Islet precursor cell (in vitro differentiated cells): Measurements from ENCODE around the gene CCDC158.
"Not testable (repeated sequence)": the region's sequence is repeated elsewhere in the genome, so short reads cannot be mapped to it uniquely, and the experiment has no call there.

Experiments used
- DNase-seq: peaks from one replicate; pipeline ENCODE4 v3.0.0-alpha.2; 2018

The CCDC158 gene

DNA sequence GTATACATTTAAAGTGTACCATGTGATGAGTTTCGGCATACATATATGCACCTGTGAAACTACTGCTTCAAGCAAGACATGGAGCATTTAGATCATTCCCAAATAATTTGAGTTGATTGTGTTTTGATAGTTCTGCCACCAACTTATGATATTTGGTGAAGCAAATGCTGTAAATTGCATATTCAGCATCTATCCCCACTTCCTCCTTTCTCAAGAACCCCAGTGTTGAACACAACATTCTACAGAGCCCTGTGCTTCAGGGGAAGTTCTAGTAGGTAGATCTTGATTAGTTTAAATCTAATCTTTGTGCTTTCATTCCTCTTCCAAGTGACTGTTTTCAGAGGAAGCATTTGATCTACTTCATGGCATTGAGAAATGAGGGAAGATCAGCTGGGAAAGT is 8.7 kb upstream of the CCDC158 start:
- no peak for DNase-seq

DNA sequence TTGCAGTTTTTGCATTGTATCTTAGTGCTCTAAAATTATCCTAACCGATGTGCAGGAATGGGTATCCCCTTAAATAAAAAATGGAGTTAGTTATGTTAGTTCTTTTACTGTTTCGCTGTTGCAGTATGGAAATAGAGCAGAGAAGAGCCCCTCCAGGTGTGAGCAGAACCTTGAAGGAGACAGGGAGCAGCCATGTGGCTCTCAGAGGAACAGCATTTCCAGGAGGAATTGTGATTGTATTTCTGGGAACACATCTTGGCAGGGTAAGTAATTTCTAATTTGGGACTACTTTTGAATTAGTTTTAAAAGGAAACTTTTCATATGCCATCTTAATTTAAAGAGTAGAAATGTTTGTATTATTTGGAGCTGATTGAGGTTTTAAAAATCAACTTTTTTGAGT is 5.3 kb upstream of the CCDC158 start:
- no peak for DNase-seq

DNA sequence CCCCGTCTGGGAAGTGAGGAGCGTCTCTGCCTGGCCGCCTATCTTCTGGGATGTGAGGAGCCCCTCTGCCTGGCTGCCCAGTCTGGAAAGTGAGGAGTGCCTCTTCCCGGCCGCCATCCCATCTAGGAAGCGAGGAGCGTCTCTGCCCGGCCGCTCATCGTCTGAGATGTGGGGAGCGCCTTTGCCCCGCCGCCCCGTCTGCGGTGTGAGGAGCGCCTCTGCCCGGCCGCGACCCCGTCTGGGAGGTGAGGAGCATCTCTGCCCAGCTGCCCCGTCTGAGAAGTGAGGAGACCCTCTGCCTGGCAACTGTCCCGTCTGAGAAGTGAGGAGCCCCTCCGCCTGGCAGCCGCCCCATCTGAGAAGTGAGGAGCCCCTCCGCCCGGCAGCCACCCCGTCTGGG is 2.2 kb upstream of the CCDC158 start:
- not testable (repeated sequence) for DNase-seq

DNA sequence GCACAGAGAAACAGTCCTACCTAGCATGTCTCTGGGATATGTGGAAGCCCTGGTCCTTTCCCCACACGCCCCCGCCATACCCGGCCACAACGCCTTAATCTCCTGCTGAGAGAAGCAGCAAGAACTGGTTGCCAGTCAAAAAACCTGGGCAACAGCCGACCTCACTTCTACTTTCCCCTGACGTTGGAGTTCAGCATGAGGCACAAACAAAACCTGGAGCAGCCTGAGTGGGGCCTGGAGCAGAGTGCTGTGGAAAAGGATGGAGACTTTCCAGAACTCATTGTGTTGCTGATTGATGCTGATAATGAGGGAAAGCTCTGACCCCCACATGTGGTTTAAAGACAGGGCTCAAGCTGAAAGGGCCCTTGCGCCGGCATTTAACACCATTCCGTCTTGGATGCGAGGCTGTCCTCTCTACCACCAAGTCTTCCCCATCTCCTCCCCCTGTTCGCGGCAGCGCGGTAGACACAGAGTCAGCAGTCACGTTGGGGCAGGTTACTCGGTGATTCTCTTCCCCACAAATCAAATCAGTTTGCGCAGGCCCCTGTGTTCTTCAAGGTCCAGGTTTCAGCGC is 666 bp downstream of the CCDC158 start:
- DNase-seq = no peak

DNA sequence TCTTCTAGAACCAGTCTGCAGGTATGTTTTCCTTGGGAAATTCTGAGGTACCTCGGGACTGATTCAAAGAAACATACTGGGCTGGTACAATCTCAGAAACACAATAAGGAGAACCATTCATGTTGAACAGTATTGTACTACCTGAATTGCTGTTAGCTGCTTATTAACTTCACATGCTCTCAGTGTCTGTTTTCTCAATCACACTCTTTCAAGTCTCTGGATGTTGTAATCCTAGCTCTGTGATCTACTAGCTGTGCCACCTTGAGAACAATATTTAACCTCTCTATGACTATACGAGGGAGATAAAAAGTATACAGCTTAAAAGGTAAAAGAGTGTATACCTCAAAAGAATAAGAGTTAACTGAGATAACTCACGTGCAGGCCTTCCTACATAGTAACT is 10.3 kb downstream of the CCDC158 start:
- no peak for DNase-seq

DNA sequence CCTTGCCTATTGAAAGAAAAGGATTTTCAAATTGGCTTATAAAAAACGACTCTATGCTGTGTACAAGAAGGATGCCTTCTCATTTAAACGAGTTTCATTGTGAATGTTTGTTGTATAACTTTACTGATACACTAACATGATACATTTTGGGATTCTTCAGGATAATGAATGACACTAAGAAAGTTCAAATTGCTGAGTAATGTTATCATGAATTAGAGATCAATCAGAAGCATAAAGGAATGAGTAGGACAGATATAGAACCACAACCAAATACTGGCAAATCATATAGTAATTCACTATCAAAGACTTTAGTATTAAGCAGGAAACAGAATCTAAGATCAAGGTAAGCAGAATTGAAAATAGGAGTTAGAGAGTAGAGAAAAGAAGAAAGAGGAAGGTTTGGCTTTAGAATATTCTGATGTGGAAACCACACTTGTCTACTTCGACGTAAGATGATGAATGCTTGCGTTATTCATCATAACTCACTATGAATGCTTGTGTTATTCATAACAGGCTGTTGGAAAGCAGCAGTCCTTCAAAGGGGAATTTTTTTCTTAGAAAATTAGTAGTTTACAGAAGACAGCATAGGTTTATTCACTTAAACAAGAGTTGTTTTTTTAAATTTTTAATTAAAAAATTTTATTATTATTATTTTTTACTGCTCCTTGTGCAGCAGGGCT is 13.4 kb downstream of the CCDC158 start:
- no peak for DNase-seq

DNA sequence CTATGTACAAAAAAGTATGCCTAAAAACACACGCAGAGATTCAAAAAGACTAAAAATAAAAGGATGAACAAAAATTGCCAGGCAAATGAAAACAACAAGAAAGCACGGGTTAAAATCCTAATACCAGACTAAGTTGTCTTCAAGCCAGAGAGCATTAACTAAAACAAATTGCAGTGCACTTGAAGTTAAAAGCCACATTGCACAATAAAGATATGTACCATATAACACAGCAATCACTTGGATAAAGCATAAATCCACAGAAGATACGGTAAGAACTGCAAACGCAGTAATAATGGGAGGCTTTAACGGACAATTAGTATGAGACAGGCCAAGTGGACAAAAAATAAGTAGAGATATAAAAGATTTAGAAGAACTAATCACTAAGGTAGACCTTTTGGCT is 14.9 kb downstream of the CCDC158 start:
- DNase-seq = no peak

DNA sequence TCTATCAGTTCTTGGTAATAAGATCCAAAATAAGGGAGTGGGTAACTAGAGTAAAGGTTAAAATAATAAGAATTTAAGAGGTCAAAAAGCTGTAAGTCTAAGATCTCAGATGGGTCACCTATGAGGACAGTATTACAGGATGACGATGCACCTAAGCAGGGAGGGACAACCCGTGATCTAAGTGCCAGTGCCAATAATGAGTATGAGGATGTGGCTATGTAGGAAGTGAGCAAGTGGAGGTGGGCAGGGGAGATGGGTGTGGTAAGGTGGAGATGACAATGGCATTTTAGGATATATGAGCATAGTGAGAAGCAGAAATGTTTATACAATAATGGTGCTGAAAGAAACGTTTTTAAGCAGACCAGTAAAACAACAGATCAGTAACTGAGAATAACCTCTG is 19.3 kb downstream of the CCDC158 start:
- no peak for DNase-seq

DNA sequence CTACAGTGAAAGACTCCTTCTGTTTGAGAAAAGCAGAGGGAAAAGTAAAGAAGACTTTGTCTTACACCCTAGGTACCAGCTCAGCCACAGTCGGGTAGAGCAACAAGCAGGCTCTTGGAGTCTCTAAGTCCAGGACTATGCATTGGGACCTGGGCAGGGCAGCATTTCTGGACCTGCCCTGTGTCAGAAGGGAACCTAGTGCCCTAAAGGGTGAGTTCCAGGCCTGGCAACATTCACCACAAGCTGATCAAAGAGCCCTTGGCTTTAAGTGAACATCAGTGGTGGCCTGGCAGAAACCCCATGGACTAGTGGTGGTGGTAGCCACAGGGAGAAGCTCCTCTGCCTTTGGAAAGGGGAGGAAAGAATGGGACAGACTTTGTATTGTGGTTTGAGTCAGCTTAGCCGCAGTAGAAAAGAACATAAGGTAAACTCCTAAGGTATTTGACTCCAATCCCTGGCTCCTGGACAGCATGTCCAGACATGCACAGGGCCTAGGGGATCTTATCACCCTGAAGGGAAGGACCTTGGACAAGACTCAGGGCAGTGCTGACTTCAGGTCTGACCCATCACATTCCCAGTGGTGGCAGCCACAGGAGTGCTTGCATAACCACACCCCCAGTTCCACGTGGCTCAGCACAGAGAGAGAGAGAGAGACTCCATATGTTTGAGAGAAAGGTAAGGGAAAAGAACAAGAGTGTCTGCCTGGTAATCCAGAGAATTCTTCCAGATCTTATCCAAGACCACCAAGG is 32.6 kb downstream of the CCDC158 start:
- DNase-seq = peak; percentile 78

DNA sequence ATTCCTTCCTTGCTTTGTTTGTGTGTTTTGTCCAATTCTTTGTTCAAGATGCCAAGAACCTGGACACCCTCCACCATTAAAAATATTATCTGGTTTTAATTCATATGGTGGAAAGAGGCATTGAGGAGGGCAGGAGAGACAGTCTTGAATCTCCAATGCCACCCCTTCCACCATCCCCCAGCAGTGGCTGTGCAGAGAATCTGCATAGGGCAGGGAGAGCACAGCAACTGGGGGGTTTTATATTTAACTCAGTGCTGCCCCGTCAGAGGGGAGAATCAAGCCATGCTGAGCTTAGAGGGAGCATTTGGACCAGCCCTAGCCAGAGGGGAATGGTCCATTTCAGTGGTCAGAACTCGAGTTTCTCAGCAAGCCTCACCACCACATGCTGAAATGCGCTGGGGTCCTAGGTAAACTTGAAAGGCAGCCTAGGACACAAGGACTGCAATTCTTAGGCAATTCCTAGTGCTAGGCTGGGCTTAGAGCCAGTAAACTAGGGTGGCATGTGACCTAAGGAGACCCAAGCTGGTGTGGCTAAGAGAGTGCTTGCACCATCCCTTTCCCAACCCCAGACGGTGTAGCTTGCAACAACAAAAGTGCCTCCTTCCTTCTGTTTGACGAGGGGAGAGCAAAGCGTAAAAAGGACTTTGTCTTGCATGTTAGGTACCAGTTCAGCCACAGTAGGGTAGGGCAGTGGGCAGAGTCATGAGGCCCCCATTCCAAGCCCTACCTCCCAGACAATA is 34.2 kb downstream of the CCDC158 start:
- no peak for DNase-seq

DNA sequence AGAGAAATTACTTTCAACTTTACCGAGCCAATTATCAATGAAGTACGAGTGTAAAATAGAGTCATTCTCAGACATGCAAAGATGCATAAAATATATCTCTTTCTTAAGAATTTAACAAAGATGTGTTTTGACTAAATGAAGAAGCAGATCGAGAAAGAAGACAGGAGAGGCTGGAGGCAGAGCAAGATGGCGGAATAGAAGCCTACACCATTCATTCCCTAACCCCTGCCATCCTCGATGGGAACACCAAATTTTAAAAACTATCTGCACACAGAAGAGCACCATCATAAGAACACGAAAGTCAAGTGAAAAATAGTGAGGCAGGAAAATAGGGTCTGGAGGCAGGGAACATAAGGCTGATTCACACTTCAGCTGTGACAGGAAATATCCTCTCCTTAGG is 35.0 kb downstream of the CCDC158 start:
- no peak for DNase-seq

DNA sequence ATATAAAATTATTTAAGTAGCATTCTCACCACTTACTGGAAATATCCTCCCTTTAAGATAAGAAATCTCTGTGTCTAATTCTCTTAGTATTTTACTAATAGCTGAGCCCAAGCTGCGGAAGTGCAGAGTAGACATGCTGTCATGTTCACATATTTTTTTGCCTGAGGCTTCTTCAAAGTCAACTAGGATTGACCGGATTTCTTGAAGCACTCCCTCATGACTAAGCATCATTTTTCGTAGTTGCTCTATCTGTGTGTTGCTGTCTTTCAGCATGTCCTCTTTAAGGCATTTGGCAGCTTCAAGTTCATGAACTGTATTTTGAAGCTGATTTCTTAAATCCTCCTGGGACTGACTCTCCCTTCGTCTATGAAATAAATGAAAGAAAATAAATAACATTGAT is 36.9 kb downstream of the CCDC158 start:
- DNase-seq = no peak

DNA sequence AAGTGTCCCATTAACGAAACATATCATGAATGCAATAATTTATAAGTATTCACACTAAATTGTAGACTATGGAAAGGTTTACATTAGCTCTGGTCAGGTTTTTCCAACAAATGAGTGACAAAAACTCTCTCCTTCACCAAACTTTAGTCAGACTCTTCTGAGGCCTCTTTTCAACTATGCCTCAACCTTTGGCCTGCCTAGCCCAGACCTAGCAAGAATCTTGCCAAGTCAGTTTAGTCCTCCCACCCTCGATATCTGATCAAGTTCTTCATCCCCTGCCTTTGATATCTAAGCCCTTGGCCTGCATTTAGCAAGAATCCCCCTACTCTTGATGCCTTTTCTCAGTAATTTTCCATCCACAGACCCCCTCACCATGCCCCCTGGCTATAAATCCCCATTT is 37.9 kb downstream of the CCDC158 start:
- DNase-seq = no peak

DNA sequence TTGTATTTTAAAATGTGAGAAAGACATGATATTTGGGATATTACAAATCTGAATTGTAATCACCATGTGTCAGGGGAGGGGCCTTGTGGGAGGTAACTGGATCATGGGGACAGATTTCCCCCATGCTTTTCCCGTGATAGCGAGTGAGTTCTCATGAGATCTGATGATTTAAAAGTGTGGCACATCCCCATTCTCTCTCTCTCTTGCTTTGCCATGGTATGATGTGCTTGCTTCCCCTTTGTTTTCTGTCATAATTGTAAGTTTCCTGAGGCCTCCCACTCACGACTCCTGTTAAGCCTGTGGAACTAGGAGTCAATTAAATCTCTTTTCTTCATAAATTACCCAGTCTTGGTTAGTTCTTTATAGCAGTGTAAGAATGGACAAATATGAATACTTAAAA is 39.0 kb downstream of the CCDC158 start:
- DNase-seq = no peak

DNA sequence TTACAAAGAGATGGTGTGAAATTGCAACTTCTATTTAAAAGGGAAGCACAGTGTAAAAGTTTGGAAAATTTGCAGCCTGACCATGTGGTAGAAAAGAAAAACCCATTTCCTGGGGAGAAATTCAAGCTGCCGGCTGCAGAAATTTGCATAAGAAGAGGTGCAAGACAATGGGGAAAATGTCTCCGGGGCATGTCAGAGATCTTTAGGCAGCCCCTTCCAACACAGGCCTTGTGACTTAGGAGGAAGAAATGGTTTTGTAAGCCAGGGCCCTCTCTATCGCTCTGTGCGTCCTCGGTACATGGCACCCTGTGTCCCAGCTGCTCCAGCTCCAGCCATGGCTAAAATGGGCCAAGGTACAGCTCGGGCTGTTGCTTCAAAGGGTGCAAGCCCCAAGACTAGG is 40.4 kb downstream of the CCDC158 start:
- DNase-seq = no peak

DNA sequence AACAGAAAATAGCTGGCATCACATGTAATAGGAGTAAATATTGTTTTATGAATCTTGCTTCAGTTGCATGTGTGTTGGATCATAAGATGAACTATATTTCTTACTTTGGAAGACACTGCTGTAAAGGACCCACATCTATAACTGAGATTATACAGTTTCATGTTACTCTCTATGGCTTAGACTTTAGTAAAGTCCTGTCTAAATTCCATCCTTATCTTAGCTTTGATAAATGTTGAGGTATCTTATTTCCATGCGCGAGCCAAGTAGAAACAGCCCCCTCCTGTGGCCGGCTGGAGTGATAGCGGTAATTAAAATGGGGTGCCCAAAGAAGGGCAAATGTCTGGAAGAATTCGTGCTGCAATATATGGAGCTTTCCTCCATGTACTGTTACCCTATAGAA is 43.0 kb downstream of the CCDC158 start:
- DNase-seq = no peak

DNA sequence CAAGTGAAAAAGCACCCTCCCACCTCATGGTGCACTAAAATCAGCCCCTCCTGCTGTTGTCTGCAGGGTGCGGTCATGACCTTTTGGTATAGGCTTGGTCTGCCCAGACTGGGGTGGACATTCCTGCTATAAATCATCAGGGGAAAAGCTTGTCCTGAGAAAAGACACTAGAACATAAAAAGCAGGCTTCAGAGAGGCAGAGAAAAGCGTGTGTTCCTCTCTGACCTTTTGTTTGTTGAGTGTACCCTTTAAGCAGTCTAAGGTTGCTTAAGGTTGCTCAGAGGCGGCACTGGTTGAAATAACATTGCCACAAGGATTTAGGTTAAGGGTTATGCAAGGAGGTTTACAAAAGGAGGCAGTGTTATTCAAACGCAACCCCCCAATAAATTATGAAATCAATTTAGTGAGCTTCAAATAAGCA is 43.5 kb downstream of the CCDC158 start:
- DNase-seq = no peak

DNA sequence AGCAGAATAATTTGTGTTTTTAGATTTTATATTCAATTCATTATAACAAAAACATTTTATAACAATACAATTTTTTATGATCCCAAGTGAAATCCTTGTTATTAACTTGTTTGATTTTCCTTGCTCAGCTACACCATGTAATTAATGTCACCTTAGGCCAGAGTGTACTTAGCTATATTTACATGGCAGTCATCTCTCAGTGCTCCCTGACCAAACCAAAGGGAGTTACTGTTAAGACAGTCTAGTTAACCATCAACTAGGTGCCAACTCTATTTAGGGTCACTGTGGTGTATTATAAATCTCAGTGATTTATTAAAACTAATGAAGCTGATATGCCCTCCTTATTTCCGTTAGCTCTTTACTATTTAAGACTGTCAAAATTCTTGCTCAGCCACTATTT is 44.4 kb downstream of the CCDC158 start:
- DNase-seq = no peak

DNA sequence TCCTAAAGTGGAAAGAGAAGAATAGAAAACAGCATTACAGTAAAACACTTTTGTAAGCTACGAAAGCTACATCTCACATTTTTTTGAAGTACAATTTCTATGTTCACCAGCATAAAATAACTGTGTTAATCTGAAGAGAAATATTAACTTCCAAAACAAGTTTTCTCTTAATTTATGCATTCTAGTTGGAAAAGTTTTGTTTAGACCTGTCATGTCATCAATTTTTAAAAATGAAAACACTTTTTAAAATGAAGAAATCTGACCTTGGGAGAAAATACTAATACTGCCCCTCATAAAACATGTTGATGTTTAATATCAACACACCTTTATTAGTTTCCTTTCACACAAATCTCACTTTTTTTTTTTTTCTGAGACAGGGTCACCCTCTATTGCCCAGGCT is 45.2 kb downstream of the CCDC158 start:
- DNase-seq = no peak

DNA sequence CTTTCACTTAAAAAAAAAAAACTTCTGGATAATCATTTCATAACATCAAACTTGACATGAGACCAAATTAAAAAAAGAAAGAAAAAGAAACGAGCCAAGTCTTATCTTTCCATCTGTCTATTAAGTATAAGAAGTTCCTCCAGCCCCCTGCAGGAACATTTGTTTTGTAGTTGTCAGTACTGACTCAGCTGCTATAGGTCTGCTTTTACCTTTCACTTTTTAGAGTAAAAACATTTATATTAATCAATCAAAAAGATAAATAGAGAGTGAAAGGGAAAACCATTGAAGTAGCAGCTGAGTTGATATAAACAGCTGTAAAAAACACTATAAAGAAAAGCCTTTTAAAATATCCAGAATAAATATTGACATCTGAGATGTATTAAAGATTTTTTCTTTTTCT is 46.1 kb downstream of the CCDC158 start:
- no peak for DNase-seq

DNA sequence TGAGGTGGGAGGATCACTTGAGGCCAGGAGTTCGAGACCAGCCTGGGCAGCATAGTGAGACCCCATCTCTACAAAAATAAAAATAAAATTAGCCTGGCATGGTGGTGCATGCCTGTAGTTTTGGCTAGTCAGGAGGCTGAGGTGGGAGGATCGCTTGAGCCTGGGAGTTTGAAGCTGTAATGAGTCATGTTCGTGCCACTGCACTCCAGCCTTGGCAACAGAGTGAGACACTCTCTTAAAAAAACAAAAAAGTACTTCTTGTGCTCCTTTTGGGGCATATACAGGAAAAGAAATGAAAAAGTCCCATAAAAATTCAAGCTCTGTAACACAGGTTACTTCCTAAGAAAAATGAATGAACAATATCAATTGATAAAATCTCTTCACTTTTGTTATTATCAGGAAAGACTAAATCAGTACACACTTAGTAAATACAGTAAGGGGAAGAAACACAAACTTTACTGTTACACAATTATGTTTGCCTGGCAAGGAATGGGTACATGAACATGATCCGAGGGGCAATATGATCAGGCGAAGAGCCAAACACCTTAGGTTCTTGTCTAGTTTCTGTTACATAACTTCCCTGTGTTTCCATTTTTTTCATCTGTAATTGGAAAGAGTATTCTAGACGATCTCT is 46.9 kb downstream of the CCDC158 start:
- DNase-seq = no peak

DNA sequence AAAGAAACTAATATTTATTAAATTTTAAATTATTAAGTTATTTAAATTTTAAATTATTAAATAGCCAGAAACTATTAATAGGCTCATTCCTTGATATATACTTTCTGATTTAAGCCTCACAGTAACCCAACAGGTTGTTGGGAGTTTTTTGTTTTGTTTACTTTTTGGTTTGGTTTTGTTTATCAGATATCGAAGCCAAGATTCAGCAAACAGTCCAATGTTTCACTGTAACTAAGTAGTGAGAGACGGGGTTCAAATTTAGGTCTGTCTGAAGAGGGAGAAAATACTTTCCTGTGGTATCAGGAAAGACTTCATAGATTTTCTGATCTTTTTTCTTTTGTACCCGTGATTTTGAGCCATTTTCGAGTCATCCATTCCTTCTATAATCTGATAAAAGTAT is 54.2 kb downstream of the CCDC158 start:
- no peak for DNase-seq

DNA sequence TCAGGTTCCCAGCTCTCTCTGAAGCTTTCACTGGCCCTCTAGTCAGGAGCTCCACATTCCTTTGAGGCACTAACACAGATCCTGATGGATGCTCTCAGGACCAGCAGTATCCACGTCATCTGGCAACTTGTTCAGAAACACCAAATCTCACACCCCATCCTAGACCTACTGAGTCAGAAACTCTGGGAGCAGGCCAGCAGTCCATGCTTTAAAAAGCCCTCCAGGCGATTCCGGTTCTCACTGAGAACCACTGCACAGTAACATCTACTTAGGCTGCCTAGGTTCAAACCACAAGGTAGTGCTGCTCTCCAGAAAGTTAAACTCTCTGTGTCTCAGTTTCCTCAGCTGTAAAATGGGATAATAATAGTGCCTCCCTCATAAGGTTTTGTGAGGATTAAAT is 55.3 kb downstream of the CCDC158 start:
- DNase-seq = no peak
